ENCODE data around the gene ABL1. TPM values are rescaled to one million over a fixed set of nuclear protein-coding genes. Genes with fewer than 3 reads are reported as not detected.

ABL1 gene
- total RNA-seq, 4 donors from 2014 or later: 31.3 to 40.4 (median 34.8) TPM

- H3K27me3 ChIP-seq: peaks cover 43% of the 10 kb centered on the region
- H3K36me3 ChIP-seq: peaks cover 12% of the 10 kb centered on the region
- H3K9me3 ChIP-seq: no peaks in the 10 kb centered on the region
- H3K4me1 ChIP-seq: peaks cover 23% of the 10 kb centered on the region
- DNase-seq (ENCODE audit: low spot score in 2 of 2): no peak
- H3K27ac ChIP-seq: no peak overlapping the region
- TF ChIP-seq CTCF (IDR thresholded peaks at IDR 0.05) (no peak), POLR2A (IDR thresholded peaks at IDR 0.05) (no peak), POLR2AphosphoS5 (IDR thresholded peaks at IDR 0.05) (no peak), EP300 (IDR thresholded peaks at IDR 0.05) (no peak)
- 43% methylated on average over 5 of the region's 16 CpGs for WGBS
- no peak overlapping the region for H3K4me3 ChIP-seq
Observed at GRCh38 chr9:130897105-130897751, 62.2 kb downstream of the ABL1 start.

- peaks cover 50% of the 10 kb centered on the region for H3K27me3 ChIP-seq
- no peak overlapping the region for H3K4me3 ChIP-seq
- TF ChIP-seq EP300 (IDR thresholded peaks at IDR 0.05): no peak
- TF ChIP-seq POLR2A (IDR thresholded peaks at IDR 0.05): no peak
- TF ChIP-seq POLR2AphosphoS5 (IDR thresholded peaks at IDR 0.05): no peak
- peaks cover 4% of the 10 kb centered on the region for H3K36me3 ChIP-seq
- WGBS: 38% methylated on average over 19 of the region's 29 CpGs
- H3K9me3 ChIP-seq: no peaks in the 10 kb centered on the region
- no peak for DNase-seq (ENCODE audit: low spot score in 2 of 2)
- peaks cover 22% of the 10 kb centered on the region for H3K4me1 ChIP-seq
- H3K27ac ChIP-seq: no peak overlapping the region
Observed at GRCh38 chr9:130897848-130898551, 62.9 kb downstream of the ABL1 start.

GRCh38 chr9:130898552-130898852 is 63.4 kb downstream of the ABL1 start:
- WGBS: 50% methylated on average over 4 of the region's 4 CpGs
- H3K4me3 ChIP-seq: no peak overlapping the region
- DNase-seq (ENCODE audit: low spot score in 2 of 2): no peak
- H3K27me3 ChIP-seq: peaks cover 55% of the 10 kb centered on the region
- no peak overlapping the region for H3K27ac ChIP-seq
- H3K36me3 ChIP-seq: no peaks in the 10 kb centered on the region
- peaks cover 17% of the 10 kb centered on the region for H3K4me1 ChIP-seq
- TF ChIP-seq POLR2A (IDR thresholded peaks at IDR 0.05) (no peak), POLR2AphosphoS5 (IDR thresholded peaks at IDR 0.05) (no peak), EP300 (IDR thresholded peaks at IDR 0.05) (no peak), CTCF (IDR thresholded peaks at IDR 0.05) (no peak)
- no peaks in the 10 kb centered on the region for H3K9me3 ChIP-seq

GRCh38 chr9:130899051-130899748 is 64.1 kb downstream of the ABL1 start:
- Histone ChIP-seq H3K36me3 (no peaks in the 10 kb centered on the region), H3K27ac (no peak overlapping the region), H3K4me3 (no peak overlapping the region), H3K9me3 (no peaks in the 10 kb centered on the region), H3K4me1 (peaks cover 10% of the 10 kb centered on the region), H3K27me3 (peaks cover 62% of the 10 kb centered on the region)
- 70% methylated on average over 24 of the region's 25 CpGs for WGBS
- no peak for DNase-seq (ENCODE audit: low spot score in 2 of 2)
- TF ChIP-seq EP300 (IDR thresholded peaks at IDR 0.05) (no peak), CTCF (IDR thresholded peaks at IDR 0.05) (no peak), POLR2AphosphoS5 (IDR thresholded peaks at IDR 0.05) (no peak), POLR2A (IDR thresholded peaks at IDR 0.05) (no peak)

- DNase-seq (ENCODE audit: low spot score in 2 of 2): no peak
- no peaks in the 10 kb centered on the region for H3K36me3 ChIP-seq
- WGBS: 69% methylated on average over 17 of the region's 17 CpGs
- H3K4me1 ChIP-seq: no peaks in the 10 kb centered on the region
- TF ChIP-seq POLR2A (IDR thresholded peaks at IDR 0.05) (no peak), CTCF (IDR thresholded peaks at IDR 0.05) (no peak), EP300 (IDR thresholded peaks at IDR 0.05) (no peak), POLR2AphosphoS5 (IDR thresholded peaks at IDR 0.05) (no peak)
- no peaks in the 10 kb centered on the region for H3K9me3 ChIP-seq
- no peak overlapping the region for H3K4me3 ChIP-seq
- H3K27ac ChIP-seq: no peak overlapping the region
- H3K27me3 ChIP-seq: peaks cover 66% of the 10 kb centered on the region
Observed at GRCh38 chr9:130900701-130901497, 65.8 kb downstream of the ABL1 start.

All from suprapubic skin (tissue), 4 donors.